ENCODE data around the gene LCN12.
A peak's percentile ranks its signal among the peaks of the same experiment; 100 is the strongest.

LCN12 gene

GRCh38 chr9:136973618-136974617 lies 21.8 kb downstream of the LCN12 start:
- DNase-seq (ENCODE audit: low read depth in 2 of 2): no peak

GRCh38 chr9:136974817-136975535 lies 22.9 kb downstream of the LCN12 start:
- DNase-seq (ENCODE audit: low read depth in 2 of 2): no peak

GRCh38 chr9:136975644-136976043 lies 23.6 kb downstream of the LCN12 start:
- peak in 1 of 2 donors; percentile 36 for DNase-seq (ENCODE audit: low read depth in 2 of 2)

GRCh38 chr9:136977223-136977622 lies 25.1 kb downstream of the LCN12 start, which contains the start of gene PTGDS:
PTGDS (plus strand) TSS chr9:136977504; CDS start chr9:136977579, 75 bp downstream.
- no peak for DNase-seq (ENCODE audit: low read depth in 2 of 2)

GRCh38 chr9:136977649-136978072 lies 25.6 kb downstream of the LCN12 start:
- no peak for DNase-seq (ENCODE audit: low read depth in 2 of 2)

GRCh38 chr9:136978073-136978864 lies 26.2 kb downstream of the LCN12 start:
- DNase-seq (ENCODE audit: low read depth in 2 of 2): peak; percentile 61 to 63

GRCh38 chr9:136978865-136979544 lies 26.9 kb downstream of the LCN12 start:
- no peak for DNase-seq (ENCODE audit: low read depth in 2 of 2)

GRCh38 chr9:136979769-136980587 lies 27.9 kb downstream of the LCN12 start:
- no peak for DNase-seq (ENCODE audit: low read depth in 2 of 2)

- DNase-seq (ENCODE audit: low read depth in 2 of 2): no peak
Observed at GRCh38 chr9:136980669-136981478, 28.8 kb downstream of the LCN12 start.

- no peak for DNase-seq (ENCODE audit: low read depth in 2 of 2)
Observed at GRCh38 chr9:136981588-136982231, 29.6 kb downstream of the LCN12 start.

- no peak for DNase-seq (ENCODE audit: low read depth in 2 of 2)
Observed at GRCh38 chr9:136982232-136983051, 30.4 kb downstream of the LCN12 start, which contains the start of gene LCNL1. LCNL1 (plus strand) TSS chr9:136982993; CDS start chr9:136983587, 594 bp downstream.

- DNase-seq (ENCODE audit: low read depth in 2 of 2): no peak
Observed at GRCh38 chr9:136983167-136983566, 31.1 kb downstream of the LCN12 start.

GRCh38 chr9:136983656-136984314 lies 31.7 kb downstream of the LCN12 start:
- DNase-seq (ENCODE audit: low read depth in 2 of 2): no peak

- DNase-seq (ENCODE audit: low read depth in 2 of 2): no peak
Observed at GRCh38 chr9:136984464-136985026, 32.5 kb downstream of the LCN12 start.

GRCh38 chr9:136985027-136985602 lies 33.0 kb downstream of the LCN12 start:
- no peak for DNase-seq (ENCODE audit: low read depth in 2 of 2)

GRCh38 chr9:136985853-136986252 lies 33.8 kb downstream of the LCN12 start:
- no peak for DNase-seq (ENCODE audit: low read depth in 2 of 2)

- DNase-seq (ENCODE audit: low read depth in 2 of 2): no peak
Observed at GRCh38 chr9:136988872-136989271, 36.8 kb downstream of the LCN12 start.
